Measurements from ENCODE around the gene VIPR1. TPM values are rescaled to one million over a fixed set of nuclear protein-coding genes. Genes with fewer than 3 reads are reported as not detected.

The VIPR1 gene
- total and polyA plus RNA-seq, 11 donors: 0.96 to 5.4 (median 2.4) TPM

DNA sequence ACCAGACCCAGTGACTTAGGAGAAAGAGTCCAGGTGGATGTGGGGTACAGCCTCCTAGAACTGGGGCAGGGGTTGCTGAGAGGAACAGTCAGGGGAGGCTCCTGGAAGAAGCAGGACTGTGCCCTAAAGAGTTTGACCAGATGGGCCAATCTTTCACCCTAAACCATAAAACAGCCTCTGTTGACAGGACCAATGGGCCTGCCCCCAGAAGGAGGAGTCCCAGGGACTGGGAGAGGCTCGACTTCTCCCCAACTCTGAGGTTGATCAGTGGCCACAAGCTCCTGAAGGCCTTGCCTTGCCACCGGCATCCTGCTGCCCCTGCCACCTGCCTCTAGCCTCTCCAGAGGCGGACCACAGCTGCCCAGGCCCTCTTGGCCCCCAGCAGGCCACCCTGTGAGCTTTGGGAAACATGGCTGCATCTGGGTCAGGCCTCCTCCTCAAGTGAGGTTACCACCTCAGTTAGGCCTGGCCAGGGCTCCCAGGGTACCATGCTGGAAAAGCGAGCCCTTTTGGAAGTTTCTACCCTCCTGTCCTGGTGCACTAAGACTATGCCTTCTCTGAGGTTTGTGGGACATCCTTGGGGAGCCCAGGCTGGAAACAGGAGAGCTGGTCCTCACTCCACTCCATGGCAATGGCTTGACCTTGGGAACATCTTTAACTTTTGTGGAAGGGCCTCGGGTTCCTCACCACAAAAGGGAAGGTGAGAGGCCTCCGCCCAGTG lies 2.8 kb downstream of the VIPR1 start:
- H3K27ac ChIP-seq: peak overlapping the region in 1 of 12 donors; percentile 37
- WGBS, 4 donors: 85 to 97% (median 95%) methylated on average over 5 to 6 of the region's 6 CpGs
- DNase-seq: peak in 1 of 5 donors; percentile 13

DNA sequence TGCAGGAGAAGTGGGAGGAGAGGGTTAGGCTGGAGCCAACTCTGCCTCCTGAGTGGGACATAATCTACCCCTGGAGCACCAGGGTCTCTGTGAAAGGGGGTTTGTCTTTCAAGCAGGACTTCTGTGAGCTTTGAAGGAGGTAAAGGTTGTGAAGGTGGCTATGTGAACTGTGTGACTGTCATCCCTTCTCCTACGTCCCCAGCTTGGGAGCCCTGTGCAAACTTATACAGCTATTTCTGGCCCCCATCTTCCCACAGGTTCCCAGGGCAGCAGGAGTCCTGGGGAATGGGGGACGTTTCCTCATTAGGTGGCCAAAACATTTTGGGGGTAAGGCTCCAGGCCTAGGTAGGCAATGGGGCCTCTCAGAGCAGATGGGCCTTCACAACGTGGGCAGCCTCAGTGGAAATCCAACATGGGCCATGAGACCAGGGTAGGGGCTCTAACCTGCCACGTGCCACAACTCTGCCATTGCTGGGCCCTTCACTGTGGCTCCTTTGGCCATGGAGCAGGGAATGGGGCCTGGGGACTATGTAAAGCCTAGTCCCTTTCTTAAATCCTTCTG lies 3.5 kb downstream of the VIPR1 start:
- Histone ChIP-seq H3K9me3 (no peaks in the 10 kb centered on the region), H3K27ac (no peak overlapping the region), H3K27me3 (peaks cover 0 to 17% (median 8%) of the 10 kb centered on the region in 9 donors), H3K36me3 (no peaks in the 10 kb centered on the region), H3K4me3 (no peak overlapping the region), H3K4me1 (peaks cover 0 to 40% (median 16%) of the 10 kb centered on the region in 12 donors)
- DNase-seq (peak in 1 of 5 donors; percentile 6), ATAC-seq (no peak)
- TF ChIP-seq POLR2A (IDR thresholded peaks at IDR 0.05): no peak
- TF ChIP-seq, protein P1, sequence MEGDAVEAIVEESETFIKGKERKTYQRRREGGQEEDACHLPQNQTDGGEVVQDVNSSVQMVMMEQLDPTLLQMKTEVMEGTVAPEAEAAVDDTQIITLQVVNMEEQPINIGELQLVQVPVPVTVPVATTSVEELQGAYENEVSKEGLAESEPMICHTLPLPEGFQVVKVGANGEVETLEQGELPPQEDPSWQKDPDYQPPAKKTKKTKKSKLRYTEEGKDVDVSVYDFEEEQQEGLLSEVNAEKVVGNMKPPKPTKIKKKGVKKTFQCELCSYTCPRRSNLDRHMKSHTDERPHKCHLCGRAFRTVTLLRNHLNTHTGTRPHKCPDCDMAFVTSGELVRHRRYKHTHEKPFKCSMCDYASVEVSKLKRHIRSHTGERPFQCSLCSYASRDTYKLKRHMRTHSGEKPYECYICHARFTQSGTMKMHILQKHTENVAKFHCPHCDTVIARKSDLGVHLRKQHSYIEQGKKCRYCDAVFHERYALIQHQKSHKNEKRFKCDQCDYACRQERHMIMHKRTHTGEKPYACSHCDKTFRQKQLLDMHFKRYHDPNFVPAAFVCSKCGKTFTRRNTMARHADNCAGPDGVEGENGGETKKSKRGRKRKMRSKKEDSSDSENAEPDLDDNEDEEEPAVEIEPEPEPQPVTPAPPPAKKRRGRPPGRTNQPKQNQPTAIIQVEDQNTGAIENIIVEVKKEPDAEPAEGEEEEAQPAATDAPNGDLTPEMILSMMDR (IDR thresholded peaks at IDR 0.05): no peak
- WGBS, 4 donors: 89 to 92% (median 91%) methylated on average over 4 of the region's 4 CpGs
- intact Hi-C loops (cut with DNase I): loop anchor here in 1 of 10 donors (10.0 kb wide), 1 partner anchor 249 kb away; no protein-coding TSS in a partner anchor

More for the DNA sequence above, 2.8 kb downstream of the VIPR1 start:
- TF ChIP-seq, protein P1 (IDR thresholded peaks at IDR 0.05): no peak
- no peak for TF ChIP-seq POLR2A (IDR thresholded peaks at IDR 0.05)
- Histone ChIP-seq H3K36me3 (no peaks in the 10 kb centered on the region), H3K27me3 (peaks cover 0 to 21% (median 8%) of the 10 kb centered on the region in 9 donors), H3K4me3 (no peak overlapping the region), H3K4me1 (peaks cover 0 to 34% (median 12%) of the 10 kb centered on the region in 12 donors), H3K9me3 (no peaks in the 10 kb centered on the region)
- ATAC-seq: no peak
- intact Hi-C loops (cut with DNase I): loop anchor here in 1 of 10 donors (10.0 kb wide), 1 partner anchor 250 kb away; no protein-coding TSS in a partner anchor

DNA sequence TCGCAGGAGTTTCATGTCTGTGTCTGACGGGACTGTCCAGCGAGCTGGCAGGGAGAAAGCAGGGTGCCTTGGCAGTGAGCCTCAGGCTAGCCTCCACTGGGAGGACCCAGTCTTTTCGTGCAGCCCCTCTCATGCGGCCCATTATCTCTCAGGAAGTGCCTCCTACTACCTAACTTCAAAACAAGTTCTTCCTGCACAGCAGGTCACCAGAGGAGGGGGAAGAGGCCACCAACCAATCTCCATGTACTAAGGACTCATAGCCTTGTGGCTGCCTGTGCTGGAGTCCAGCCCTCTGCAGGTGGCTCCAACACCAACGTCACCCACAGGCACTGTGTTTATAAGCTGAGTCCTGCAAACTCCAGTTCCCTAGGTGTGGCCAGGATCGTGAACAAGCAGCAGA lies 4.8 kb downstream of the VIPR1 start:
- H3K36me3 ChIP-seq: no peaks in the 10 kb centered on the region
- H3K4me3 ChIP-seq: no peak overlapping the region
- TF ChIP-seq POLR2A (IDR thresholded peaks at IDR 0.05): no peak
- TF ChIP-seq, protein P1 (IDR thresholded peaks at IDR 0.05): no peak
- no peak overlapping the region for H3K27ac ChIP-seq
- DNase-seq (peak in 1 of 5 donors; percentile 12), ATAC-seq (no peak)
- 17 to 32% (median 23%) methylated on average over 7 of the region's 7 CpGs for WGBS, 4 donors
- H3K9me3 ChIP-seq: no peaks in the 10 kb centered on the region
- H3K4me1 ChIP-seq: peaks cover 0 to 40% (median 11%) of the 10 kb centered on the region in 12 donors
- intact Hi-C loops (cut with DNase I): loop anchor here in 1 of 10 donors (10.0 kb wide), 1 partner anchor 248 kb away; no protein-coding TSS in a partner anchor
- H3K27me3 ChIP-seq: peaks cover 0 to 6% (median 2%) of the 10 kb centered on the region in 9 donors

DNA sequence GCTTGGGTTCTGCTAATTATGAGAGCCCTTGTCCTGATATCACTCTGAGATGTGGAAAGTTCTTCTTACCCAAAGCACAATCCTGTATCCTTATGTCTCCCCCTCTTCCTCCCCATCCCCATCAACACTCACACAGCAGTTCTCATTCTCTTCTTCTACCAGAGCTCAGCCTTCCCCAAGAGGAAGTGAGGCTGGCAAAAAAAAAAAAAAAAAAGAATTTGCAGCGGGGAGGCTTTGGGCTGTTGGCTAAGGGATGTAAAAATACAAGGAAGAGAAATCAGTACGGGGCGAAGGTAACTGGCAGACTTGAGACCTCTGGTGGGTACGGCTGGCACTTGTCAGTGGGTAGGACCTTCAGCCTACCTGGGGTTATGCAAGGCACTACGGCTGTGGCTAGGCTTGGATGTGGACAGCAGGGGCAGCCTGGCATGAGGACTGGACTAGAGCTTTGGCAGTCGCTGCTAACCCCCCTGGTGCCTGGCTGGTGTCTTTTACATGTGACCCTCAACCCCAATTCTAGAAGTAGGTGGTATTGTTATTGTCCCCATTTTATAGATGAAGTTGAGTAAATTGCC lies 5.4 kb downstream of the VIPR1 start:
- H3K4me1 ChIP-seq: peaks cover 0 to 36% (median 10%) of the 10 kb centered on the region in 12 donors
- WGBS, 4 donors: 69 to 79% (median 71%) methylated on average over 6 of the region's 6 CpGs
- H3K27me3 ChIP-seq: peaks cover 0 to 2% (median 0%) of the 10 kb centered on the region in 9 donors
- peak in 1 of 5 donors; percentile 13 for DNase-seq
- no peak overlapping the region for H3K27ac ChIP-seq
- no peak overlapping the region for H3K4me3 ChIP-seq
- no peaks in the 10 kb centered on the region for H3K9me3 ChIP-seq
- intact Hi-C loops (cut with DNase I): loop anchor here in 1 of 10 donors (10.0 kb wide), 1 partner anchor 247 kb away; no protein-coding TSS in a partner anchor
- no peaks in the 10 kb centered on the region for H3K36me3 ChIP-seq
- ATAC-seq: no peak
- TF ChIP-seq POLR2A (IDR thresholded peaks at IDR 0.05): no peak
- TF ChIP-seq, protein P1 (IDR thresholded peaks at IDR 0.05): no peak

Data from heart left ventricle (tissue), 16 donors.